ENCODE measurements around the gene ZNF595.
"Not testable (repeated sequence)": the region's sequence is repeated elsewhere in the genome, so short reads cannot be mapped to it uniquely, and the experiment has no call there.

The ZNF595 gene

GRCh38 chr4:52804-53479 is at the start of gene ZNF595:
ZNF595 (plus strand) TSS chr4:53321; CDS start chr4:53489, 168 bp downstream.
- DNase-seq (ENCODE audit: low spot score): not testable (repeated sequence)

GRCh38 chr4:9937-10870 is 42.9 kb upstream of the ZNF595 start:
- DNase-seq (ENCODE audit: low spot score): peak; percentile 33

GRCh38 chr4:11095-11815 is 41.9 kb upstream of the ZNF595 start:
- DNase-seq (ENCODE audit: low spot score): not testable (repeated sequence)

- DNase-seq (ENCODE audit: low spot score): peak; percentile 71
These were observed 41.2 kb upstream of the ZNF595 start for GRCh38 chr4:11816-12417.

GRCh38 chr4:18128-18527 is 35.0 kb upstream of the ZNF595 start:
- DNase-seq (ENCODE audit: low spot score): not testable (repeated sequence)

- not testable (repeated sequence) for DNase-seq (ENCODE audit: low spot score)
These were observed 34.5 kb upstream of the ZNF595 start for GRCh38 chr4:18589-18988.

- DNase-seq (ENCODE audit: low spot score): not testable (repeated sequence)
These were observed 30.2 kb upstream of the ZNF595 start for GRCh38 chr4:22882-23281.

GRCh38 chr4:24359-24758 is 28.8 kb upstream of the ZNF595 start:
- not testable (repeated sequence) for DNase-seq (ENCODE audit: low spot score)

GRCh38 chr4:27501-27900 is 25.6 kb upstream of the ZNF595 start:
- not testable (repeated sequence) for DNase-seq (ENCODE audit: low spot score)

GRCh38 chr4:28767-29542 is 24.2 kb upstream of the ZNF595 start:
- not testable (repeated sequence) for DNase-seq (ENCODE audit: low spot score)

- DNase-seq (ENCODE audit: low spot score): not testable (repeated sequence)
These were observed 19.8 kb upstream of the ZNF595 start for GRCh38 chr4:33314-33713.

GRCh38 chr4:36559-37415 is 16.3 kb upstream of the ZNF595 start:
- DNase-seq (ENCODE audit: low spot score): peak; percentile 70

GRCh38 chr4:38202-38601 is 14.9 kb upstream of the ZNF595 start:
- DNase-seq (ENCODE audit: low spot score): not testable (repeated sequence)

GRCh38 chr4:43375-43774 is 9.7 kb upstream of the ZNF595 start:
- DNase-seq (ENCODE audit: low spot score): not testable (repeated sequence)

- DNase-seq (ENCODE audit: low spot score): peak; percentile 55
These were observed 1.9 kb upstream of the ZNF595 start for GRCh38 chr4:51253-51652.

GRCh38 chr4:51655-52277 is 1.4 kb upstream of the ZNF595 start:
- DNase-seq (ENCODE audit: low spot score): not testable (repeated sequence)

- not testable (repeated sequence) for DNase-seq (ENCODE audit: low spot score)
These were observed 400 bp downstream of the ZNF595 start for GRCh38 chr4:53521-53920.

GRCh38 chr4:64733-65132 is 11.6 kb downstream of the ZNF595 start:
- not testable (repeated sequence) for DNase-seq (ENCODE audit: low spot score)

- no peak for DNase-seq (ENCODE audit: low spot score)
These were observed 18.7 kb downstream of the ZNF595 start for GRCh38 chr4:71830-72229.

- no peak for DNase-seq (ENCODE audit: low spot score)
These were observed 32.8 kb downstream of the ZNF595 start for GRCh38 chr4:85951-86350.
